Measurements from ENCODE around the gene ORC3.
"Not testable (repeated sequence)": the region's sequence is repeated elsewhere in the genome, so short reads cannot be mapped to it uniquely, and the experiment has no call there.

Gene ORC3

DNA sequence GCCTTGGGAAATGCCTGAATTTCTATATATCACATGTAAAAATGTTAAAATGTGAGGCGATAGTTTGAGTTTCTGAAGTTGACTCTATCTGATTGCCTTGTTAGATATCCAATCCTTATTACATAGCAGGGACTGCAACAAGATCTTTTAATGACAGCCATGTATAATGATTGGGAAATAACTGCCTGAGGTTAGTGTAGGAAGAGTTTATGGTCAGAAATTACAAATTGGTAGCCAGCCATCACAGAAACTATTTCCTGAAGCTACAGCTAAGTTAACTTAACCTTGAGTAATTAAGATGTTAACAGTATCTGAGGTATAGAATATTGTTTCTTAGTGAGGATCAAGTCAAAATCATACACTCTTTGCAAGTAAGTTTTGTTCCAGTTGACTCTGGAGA lies 71.1 kb downstream of the ORC3 start:
- no peak for DNase-seq (ENCODE audit: low read depth)

GRCh38 chr6:87661503-87661902 lies 71.6 kb downstream of the ORC3 start:
- no peak for DNase-seq (ENCODE audit: low read depth)

DNA sequence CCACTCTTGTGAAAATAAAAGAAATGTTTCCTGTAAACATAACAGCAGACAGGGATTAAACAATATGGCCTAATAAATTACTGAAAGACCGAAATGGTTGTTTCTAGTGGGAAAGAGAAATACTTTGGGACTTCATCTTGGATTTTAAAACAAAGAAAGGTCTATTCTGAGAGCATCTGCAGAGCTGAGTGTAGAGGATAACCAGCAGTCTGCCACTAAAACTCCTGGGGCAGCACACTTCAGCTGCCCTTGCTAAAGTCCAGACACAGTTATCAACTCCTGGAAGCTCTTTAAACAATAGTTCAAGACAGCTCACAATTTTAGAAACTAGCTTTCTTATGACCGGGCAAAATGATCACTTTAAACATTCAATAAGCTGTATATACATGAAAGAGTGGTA lies 73.5 kb downstream of the ORC3 start:
- DNase-seq (ENCODE audit: low read depth), result no peak

- no peak for DNase-seq (ENCODE audit: low read depth)
Measured at GRCh38 chr6:87664921-87665485, 75.1 kb downstream of the ORC3 start.

DNA sequence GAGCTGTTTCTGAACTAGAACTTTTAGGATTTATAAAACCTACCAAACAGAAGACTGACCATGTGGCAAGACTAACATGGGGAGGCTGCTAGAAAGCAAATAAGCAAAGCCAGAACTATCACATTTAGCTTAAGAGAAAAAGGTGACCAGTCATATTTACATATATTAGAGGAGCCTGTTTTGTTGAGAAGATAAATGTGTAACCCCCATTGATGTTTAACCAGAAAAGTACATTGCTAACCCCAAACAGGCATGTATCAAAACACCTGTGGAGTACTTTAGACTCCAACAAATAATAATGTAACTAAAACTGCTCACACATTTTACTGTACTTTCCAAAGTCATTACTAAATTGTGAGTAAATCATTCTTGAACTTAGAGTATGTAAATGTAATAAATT lies 77.1 kb downstream of the ORC3 start:
- DNase-seq (ENCODE audit: low read depth), result no peak

GRCh38 chr6:87668013-87668412 lies 78.1 kb downstream of the ORC3 start:
- DNase-seq (ENCODE audit: low read depth), result no peak

DNA sequence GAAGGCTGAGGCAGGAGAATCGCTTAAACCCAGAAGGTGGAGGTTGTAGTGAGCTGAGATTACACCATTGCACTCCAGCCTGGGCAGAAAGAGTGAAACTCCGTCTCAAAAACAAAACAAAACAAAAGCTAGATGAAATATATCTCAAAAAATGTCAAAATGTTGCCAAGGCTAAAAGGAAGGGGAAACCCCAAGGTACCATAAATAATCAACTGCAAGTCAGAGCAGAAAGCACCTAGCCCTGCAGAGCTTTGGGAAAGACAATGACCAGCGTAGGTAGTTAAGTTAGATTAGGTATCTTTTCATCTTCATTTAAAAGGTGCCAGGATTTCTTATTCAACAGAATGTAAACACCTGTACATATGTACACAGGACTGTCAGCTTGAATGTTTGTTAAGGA lies 79.1 kb downstream of the ORC3 start:
- DNase-seq (ENCODE audit: low read depth), result no peak

- DNase-seq (ENCODE audit: low read depth), result no peak
Measured at GRCh38 chr6:87670707-87671106, 80.8 kb downstream of the ORC3 start.

DNA sequence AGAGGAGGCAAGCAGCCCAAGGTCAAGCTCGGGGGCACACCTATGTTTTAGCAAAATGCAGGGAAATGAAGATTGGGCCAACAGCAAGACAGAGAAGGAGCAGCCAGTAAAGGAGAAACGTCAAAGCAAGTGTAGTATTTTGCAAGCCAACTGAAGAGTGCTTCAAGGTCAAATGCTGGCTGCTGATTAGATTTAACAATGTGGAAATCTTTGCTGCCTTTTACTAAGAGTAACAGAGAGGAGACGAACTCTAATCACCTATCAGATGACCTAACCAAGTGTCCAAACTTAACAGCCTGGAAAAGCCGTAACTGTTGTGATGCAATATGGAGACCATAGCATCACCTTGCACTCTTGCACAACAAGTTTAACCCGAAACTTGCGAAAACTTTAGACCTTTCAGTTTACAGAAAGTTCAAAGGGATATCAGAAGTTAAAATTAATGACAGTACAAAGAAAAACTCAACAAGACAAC lies 81.7 kb downstream of the ORC3 start:
- DNase-seq (ENCODE audit: low read depth), result no peak

GRCh38 chr6:87672641-87673040 lies 82.7 kb downstream of the ORC3 start:
- DNase-seq (ENCODE audit: low read depth), result no peak

DNA sequence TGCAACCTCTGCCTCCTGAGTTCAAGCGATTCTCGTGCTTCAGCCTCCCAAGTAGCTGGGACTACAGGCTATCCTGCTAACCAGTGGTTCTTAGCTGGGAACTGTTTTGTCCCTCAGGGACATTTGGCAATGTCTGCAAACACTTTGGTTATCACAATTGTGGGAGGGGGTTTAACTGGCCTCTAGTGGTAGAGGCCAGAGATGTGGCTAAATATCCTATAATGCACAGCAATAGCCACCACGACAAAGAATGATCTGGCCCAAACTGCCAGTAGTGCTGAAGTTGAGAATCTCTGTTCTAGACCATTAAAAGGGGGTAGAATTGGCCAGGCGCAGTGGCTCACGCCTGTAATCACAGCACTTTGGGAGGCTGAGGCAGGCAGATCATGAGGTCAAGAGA lies 83.3 kb downstream of the ORC3 start:
- DNase-seq (ENCODE audit: low read depth), result no peak

- DNase-seq (ENCODE audit: low read depth), result no peak
Measured at GRCh38 chr6:87674290-87674689, 84.4 kb downstream of the ORC3 start.

- DNase-seq (ENCODE audit: low read depth), result no peak
Measured at GRCh38 chr6:87675004-87675681, 85.2 kb downstream of the ORC3 start.

DNA sequence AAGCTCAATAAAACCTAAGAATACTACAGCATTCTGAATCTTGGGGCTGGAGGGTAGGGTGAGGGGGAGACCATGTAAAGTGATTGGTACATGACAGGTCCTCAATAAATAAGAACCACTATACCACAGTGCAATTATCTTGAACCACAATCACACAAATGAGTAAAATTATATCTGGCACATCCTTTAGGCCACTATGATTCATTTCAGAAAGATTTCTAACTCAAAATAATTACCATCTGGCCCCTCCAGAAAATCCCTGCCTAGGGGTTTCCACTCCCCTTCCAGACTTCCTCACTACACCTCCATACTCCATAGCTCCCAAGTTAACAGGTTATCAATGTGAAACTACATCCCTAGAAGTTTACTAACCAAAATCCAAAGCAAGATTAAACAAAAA lies 92.4 kb downstream of the ORC3 start:
- no peak for DNase-seq (ENCODE audit: low read depth)

DNA sequence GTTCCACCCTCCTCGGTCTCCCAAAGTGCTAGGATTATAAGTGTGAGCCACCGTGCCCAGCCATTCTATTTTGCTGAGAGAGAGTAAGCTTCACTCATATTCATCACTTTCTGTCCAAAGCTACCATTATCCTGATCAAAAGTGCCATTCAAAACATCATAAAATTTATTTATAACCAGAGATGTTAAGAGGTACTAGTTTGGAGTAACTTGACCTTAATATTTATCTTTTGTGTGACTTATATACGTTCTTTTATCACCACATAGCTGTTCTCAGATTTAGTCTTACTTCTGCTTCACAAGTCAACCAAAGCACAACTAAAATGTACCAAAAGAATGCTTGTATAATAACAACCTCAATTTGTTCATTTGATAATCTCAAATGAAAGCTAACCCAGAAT lies 94.0 kb downstream of the ORC3 start:
- DNase-seq (ENCODE audit: low read depth), result no peak

GRCh38 chr6:87684895-87685654 lies 95.1 kb downstream of the ORC3 start:
- no peak for DNase-seq (ENCODE audit: low read depth)

- DNase-seq (ENCODE audit: low read depth), result not testable (repeated sequence)
Measured at GRCh38 chr6:87686636-87687205, 96.8 kb downstream of the ORC3 start.

DNA sequence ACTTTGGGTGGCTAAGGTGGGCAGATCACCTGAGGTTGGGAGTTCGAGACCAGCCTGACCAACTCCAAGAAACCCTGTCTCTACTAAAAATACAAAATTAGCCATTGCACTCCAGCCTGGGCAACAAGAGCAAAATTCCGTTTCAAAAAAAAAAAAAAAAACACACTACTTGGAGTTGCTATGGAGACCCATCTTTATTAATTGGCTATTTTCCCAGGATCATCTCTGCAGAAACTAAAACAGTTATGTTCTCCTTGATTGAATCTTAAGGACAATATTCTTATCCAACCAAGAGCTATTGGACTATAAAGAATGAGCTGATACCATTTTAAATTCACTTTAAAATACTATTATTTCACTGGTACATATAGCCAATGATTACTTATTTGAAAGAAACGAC lies 97.4 kb downstream of the ORC3 start:
- no peak for DNase-seq (ENCODE audit: low read depth)

- not testable (repeated sequence) for DNase-seq (ENCODE audit: low read depth)
Measured at GRCh38 chr6:87687893-87688292, 98.0 kb downstream of the ORC3 start.

- no peak for DNase-seq (ENCODE audit: low read depth)
Measured at GRCh38 chr6:87690441-87690840, 100.5 kb downstream of the ORC3 start.

DNA sequence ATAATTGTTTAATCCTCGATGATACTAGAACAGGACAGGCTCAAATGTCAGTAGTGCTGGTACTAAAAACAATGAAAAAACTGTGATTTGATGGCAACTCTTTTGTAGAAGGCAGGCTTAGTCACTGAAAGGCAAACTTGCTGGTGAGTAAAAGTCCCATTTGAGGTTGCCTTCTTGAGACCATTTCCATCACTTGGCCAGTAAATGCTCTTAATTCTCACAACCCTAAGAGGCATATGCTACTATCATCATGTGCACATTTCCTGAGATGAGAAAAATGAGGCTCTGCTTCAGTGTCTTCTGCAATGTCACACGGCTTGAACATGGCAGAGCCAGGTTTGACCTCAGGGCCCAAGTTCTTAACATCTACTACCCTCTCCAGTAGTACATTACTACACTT lies 102.2 kb downstream of the ORC3 start:
- no peak for DNase-seq (ENCODE audit: low read depth)

GRCh38 chr6:87696817-87697216 lies 106.9 kb downstream of the ORC3 start:
- not testable (repeated sequence) for DNase-seq (ENCODE audit: low read depth)

Measured in T-helper 22 cell (primary cell).